Measurements from ENCODE around the gene ETF1.
A peak's percentile ranks its signal among the peaks of the same experiment; 100 is the strongest.

The ETF1 gene

DNA sequence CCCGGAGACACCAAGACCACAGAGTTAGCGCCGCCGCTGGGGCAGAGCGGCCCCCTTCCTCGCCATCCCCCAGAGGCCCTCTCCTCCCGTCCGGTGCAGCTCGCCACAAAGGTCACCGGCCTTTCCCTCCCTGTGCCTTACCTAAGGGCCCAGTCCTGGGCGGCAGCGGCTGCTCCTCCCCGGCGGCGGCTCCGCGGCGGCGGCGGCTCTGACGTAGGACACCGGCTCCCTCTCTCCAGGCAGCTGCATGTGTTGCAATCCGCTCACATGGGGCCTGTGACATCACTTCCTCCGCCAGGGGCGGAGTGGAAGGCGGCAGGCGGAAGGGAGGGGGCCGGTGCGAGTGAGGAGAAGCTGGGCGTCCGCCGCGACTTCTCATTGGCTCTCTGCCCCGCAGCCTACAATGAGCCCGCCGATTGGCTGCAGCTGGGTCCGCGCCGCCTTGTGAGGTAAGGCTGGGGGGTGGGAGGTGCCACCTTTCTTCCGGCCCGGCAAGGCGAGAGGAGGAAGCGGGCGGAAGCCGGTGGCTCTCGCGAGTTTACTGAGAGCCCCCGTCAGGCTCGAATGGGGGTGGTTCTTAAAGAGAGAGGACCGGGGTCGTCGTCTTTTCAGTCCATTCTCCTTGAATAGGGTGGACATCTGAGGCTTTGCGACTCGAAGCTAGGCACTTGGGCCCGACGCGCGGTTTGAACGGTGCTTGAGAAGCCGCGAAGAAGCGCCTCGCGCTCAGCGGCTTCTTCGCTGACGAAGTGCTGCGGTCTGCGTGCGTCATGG is at the start of gene ETF1:
Gene ETF1, minus strand, starts transcription at position 281 of the 774 bp plus-strand sequence. CDS start 318 bp downstream, outside the sequence.
- DNase-seq, result peak; percentile 99

DNA sequence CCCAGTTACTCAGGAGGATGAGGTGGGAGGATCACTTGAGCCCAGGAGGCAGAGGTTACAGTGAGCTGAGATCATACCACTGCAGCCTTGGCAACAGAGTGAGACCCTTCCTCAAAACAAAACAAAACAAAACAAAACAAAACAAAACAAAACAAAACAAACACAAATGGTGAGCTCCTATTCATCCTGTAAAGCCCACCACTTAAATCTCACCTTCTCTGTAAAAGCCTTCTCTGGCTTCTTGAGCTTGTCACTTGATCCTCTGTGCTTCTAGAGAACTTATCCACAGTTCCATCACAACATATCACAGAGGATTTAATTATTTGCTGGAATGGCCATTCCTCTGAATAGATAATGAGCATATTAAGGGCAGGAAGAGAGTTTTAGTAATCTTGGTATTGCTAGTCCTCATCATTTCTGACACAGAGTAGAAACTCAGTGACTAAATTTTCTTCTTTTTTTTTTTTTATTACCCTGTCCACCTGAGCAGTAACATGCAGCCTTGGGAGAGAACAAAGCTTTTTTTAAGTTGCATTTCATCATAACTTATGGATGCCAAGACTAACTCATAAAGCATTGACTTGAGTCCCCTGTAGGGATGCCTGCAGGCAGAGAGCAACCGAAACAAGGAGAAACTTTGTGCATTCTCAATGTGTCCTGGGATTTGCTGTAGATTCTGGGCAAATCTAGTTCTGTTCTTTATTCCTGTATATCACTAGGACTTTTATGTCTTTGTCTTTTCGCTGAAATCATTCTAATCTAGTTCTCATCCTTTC is 45.2 kb upstream of the ETF1 start:
- no peak for DNase-seq

DNA sequence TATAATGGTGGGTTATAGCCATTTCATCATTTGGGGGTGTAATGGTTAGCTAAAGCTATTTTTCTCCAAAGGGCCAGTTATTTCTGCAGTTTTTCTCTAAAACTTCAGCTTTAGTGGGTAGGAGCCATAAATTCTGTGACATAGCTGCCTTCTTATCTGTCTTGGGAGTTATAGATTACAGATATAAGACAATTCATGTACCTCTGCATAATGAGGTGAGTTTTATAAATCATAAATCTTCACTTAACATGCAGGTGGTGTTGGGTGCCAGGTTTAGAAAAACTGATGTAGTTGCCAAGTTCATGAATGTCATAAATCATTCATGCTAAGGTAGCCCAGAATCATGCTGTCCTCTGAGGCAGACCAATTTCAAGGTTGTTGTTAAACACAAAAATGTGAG is 42.1 kb upstream of the ETF1 start:
- DNase-seq, result no peak

DNA sequence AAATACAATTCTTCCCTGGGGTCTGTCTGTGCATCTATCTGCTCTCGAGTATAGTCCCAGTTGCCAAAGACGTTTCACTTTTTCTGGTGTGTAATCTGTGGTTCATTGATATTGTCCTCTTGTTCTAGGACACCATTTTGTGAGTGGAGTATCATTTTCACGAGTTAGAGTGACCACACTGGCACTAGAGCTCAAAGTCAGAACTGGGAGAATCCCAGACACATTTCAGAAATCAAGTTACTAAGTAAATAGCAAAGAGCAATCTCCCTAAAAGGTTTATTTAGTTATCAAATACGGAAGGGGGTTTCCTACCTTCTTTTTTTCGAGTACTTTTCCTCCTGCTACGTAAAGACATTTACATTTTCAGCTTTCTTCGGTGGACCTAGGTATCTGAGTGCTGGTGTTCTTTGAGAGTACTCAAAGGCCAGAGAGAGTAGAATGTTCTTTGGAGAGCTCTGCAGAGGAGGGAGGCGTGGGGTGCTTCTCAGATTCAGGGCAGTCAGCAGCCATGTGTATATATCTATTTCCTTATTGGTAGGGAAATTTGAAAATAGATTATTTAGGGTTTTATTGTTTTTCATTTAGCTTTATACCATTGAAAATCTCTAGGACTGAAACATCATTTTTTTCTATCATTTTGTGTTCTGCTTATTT is 41.1 kb upstream of the ETF1 start:
- no peak for DNase-seq

DNA sequence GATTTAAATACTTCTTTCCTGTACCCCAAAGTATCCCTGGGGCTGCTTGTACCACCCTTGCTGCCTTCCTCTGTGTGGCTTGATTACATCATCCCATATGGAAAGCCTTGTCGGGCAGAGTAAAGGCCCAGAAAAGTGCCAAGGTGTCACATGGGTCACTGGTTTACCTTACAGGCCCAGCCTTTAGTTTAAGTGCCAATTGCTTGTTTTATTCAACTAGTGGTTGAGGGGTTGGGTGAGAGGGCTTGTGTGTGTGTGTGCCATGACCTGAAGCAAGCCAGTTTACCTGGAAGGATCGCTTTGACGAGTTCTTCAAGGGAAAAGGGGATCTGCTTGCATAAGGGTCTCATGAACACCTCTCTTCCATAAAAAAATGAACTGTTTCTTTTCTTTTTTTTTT is 39.9 kb upstream of the ETF1 start:
- no peak for DNase-seq

DNA sequence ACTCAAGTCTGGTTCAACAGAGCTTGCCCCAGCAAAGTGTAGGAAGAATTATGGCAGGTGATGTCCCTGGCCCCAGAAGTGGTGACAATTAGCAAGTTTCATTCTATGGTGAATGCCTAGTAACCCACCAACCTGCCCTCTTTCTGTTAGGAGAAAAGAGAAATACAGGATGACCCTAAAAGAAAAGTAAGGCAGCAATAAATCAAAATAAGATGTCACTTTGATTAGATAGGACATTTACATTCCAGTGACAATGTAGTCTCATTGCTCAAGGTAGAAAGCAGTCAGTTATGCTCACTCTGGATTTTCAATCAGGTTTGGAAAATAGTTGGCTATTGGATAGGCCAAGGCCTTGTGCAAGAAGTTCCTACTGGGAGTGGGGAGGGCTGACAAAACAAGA is 37.7 kb upstream of the ETF1 start:
- DNase-seq, result no peak

DNA sequence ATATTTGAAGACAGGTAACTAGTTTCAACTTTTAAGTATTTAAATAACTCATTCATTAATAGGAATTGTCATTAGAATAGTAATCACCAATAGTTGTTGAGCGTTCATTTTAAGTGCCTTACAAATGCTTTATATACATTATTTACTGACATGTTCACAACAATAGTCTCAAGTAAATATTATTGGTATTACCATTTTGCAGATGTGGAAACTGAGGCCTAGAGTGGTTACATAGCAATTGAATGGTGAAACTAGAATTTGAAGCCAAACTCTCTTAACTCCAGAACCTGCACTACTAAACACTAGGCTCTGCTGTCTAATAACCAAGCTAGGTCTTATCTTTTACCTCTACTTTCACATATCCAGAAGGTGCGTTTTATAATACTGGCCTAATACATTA is 37.0 kb upstream of the ETF1 start:
- no peak for DNase-seq

DNA sequence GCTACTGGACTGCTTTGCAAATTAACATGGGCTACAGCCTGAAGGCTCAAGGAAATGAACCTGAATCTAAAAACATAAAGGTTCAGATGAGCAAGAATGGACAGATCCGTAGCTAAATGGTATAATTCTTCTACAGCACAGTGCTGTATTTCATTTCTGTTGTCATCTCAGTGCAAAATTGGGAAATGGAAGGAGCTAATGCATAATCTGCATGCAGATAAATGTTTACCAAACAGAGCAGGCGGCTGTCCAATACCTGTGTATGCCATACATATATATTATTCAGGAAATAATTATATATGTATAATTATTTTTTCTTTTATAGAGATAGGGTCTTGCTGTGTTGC is 36.5 kb upstream of the ETF1 start:
- DNase-seq, result no peak

DNA sequence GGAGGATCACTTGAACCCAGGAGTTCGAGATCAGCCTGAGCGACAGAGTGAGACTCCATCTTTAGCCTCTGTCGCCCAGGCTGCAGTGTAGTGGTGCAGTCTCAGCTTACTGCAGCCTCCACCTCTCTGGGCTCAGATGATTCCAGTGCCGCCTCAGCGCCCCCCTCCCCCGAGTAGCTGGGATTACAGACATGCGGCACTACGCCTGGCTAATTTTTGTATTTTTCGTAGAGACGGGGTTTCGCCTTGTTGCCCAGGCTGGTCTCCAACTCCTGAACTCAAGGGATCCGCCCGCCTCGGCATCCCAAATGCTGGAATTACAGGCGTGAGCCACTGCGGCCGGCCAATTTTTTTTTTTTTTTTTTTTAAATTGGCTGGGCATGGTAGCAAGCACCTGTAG is 34.4 kb upstream of the ETF1 start:
- no peak for DNase-seq

DNA sequence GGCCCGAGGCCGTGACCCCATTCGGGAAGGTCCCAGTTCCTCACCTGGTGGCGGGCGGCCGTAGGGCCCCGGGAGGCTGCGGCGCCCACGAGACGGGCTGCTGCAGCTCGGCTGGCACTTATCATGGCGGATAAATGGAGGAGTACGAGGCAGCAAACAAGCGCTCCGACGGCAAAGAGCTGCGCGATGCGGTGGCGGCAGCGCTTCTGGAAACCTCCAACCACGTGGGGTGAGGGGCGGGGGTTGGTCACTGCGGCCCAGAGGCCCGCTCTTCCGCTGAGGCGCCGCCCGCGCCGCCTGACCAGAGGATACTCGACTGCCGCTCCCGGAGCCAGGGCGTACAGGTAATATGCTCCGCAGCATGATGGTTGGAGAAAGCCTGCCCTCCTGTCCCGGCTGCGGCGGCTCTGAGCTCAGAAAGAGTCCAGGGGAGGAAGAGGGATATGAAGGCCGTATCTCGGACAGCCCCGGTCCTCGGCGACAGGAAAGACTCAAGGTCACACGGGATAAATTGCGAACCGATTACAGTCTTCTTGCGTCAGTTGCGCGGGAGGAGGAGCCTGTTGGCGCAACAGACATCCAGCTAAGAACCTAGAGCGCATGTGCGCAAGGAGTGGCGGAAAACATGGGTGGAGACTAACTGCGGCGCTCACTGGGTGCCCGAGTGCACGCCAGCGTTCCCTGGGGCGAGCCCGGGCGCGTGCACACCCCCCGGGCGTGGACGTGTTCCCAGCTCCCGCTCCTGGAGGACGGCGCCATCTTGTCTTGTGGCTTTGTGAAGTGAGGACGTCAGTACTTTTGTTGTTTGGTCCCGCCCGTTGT is 32.4 kb upstream of the ETF1 start, which contains the start of gene HSPA9:
Gene HSPA9, minus strand, starts transcription at position 208 of the 822 bp plus-strand sequence. Its CDS starts 83 bp downstream, at position 125.
- DNase-seq, result peak; percentile 97

DNA sequence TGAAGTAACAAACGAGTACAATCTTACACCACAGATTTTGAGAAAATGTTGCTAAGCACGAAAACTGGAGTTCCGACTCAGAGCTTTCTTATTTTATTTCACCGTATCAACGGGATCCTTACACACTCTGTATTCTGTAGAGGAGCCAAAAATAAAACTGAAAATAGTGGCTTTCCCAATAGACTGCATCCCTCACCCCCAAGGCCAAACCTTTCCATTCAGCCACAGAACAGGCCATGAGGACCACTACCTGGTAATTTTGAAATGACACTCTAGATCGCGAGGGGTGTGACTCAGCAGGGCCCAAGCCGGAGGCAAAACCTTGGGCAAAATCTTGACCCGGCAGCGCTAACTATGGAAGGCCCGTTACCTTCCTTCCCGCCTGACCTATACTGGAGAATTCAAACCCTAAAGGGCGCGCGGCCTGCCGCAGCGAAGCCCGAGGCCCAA is 31.7 kb upstream of the ETF1 start:
- no peak for DNase-seq

DNA sequence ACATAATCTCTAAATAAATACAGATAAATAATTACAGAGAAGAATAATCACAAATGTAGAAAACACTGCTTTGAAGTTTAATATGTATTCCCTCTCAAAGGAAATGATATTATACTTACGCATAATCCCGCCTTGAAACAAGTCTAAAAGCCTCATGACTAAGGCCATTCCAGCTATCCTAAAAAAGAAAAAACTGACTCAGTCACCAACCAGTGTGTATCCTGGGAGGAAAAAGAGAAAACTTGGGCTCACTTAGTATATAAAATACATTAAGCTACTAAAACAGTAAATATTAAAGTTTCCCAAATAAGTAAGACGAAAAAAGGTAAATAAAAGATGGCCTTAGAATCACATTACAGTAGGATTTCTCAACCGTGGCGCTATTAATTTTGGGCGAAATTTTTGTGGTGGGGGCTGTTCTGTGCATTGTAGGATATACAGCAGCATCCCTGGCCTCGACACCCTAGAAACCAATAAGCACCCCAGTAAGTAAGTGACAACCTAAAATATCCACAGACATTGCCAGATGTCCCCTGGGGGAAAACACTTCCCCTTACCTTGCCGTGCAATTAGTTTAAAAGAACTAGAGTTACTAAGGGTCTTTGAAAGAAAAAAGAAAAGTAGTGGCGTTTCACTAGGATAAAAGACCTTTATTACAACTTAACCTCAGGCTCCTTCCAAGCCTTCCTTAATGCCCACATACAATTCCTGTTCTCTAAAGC is 31.1 kb upstream of the ETF1 start:
- DNase-seq, result no peak

DNA sequence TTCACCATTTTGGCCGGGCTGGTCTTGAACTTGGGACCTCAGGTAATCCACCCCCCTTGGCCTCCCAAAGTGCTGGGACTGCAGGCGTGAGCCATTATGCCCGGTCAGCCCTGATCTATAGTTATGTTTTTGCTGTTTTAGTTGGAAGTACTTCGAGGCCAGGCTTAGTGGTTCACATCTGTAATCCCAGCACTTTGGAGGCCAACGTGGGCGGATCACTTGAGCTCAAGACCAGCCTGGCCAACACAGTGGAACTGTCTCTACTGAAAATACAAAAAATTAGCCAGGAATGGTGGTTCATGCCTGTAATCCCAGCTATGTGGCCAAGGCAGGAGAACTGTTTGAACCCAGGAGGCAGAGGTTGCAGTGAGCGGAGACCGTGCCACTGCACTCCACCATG is 30.2 kb upstream of the ETF1 start:
- no peak for DNase-seq

DNA sequence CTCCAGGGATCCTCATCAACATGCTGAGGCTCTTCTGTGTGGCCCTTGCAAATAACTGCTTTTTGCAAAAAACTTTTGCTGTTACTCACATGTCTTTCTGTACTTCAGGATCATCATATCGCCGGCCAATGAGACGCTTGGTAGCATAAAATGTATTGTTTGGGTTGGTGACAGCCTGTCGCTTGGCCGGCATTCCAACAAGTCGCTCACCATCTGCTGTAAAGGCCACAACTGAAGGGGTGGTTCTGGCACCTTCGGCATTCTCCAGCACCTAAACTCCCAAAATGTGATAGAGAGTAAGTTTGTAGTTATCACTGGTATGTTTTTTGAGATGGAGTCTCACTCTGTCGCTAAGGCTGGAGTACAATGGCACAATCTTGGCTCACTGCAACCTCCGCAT is 27.8 kb upstream of the ETF1 start:
- DNase-seq, result no peak

DNA sequence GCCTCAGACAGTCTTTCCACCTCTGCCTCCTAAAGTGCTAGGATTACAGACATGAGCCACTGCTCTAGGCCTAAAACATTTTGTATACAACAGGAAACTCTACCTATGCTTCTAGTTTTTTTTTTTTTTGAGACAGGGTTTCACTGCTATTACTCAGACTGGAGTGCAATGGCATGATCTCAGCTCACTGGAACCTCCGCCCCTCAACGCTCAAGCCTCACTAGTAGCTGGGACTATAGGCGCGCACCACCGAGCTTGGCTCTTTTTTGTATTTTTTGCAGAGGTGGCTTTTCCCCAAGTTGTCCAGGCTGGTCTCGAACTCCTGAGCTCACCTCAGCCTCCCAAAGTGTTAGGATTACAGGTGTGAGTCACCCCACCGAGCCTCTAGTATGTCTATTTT is 26.7 kb upstream of the ETF1 start:
- no peak for DNase-seq

DNA sequence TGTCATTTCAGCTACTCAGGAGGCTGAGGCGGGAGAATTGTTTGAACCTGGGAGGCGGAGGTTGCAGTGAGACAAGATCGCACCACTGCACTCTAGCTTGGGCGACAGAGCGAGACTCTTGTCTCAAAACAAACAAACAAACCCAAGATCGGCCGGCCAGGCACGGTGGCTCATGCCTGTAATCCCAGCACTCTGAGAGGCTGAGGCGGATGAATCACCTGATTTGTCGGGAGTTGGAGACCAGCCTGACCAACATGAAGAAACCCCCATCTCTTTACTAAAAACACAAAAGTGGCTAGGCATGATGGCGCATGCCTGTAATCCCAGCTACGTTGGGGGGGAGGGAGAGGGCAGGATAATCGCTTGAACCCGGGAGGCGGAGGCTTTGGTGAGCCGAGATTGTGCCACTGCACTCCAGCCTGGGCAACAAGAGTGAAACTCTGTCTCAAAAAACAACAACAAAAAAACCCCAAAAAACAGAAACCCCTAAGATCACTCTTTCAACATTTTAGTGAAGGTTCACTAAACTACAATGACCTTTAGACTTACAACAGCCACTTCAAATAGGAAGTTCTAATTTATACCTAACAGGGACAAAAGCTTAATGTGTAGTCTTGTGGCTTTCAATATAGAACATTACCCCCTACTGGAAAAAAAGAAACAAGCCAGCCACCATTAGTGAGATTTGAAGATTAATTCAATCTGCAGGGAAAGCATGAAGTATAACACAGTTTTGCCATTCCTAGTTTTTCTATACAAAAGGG is 25.2 kb upstream of the ETF1 start:
- DNase-seq, result no peak

DNA sequence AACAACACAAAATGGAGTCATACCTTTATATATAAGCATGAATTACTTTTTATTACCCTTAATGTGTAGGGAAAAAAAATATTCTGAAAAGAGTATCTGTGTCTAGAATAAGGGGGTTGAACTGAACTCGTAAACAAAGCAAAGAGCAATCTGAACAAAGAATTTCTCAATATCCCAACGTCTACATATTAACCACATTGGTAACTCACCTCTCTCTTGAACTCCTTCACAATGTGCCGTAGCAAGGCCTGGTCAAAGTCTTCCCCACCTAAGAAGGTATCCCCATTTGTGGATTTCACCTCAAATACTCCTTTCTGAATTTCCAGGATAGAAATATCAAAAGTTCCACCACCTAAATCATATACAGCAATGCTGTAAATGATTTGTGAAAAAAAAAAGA is 23.8 kb upstream of the ETF1 start:
- no peak for DNase-seq

DNA sequence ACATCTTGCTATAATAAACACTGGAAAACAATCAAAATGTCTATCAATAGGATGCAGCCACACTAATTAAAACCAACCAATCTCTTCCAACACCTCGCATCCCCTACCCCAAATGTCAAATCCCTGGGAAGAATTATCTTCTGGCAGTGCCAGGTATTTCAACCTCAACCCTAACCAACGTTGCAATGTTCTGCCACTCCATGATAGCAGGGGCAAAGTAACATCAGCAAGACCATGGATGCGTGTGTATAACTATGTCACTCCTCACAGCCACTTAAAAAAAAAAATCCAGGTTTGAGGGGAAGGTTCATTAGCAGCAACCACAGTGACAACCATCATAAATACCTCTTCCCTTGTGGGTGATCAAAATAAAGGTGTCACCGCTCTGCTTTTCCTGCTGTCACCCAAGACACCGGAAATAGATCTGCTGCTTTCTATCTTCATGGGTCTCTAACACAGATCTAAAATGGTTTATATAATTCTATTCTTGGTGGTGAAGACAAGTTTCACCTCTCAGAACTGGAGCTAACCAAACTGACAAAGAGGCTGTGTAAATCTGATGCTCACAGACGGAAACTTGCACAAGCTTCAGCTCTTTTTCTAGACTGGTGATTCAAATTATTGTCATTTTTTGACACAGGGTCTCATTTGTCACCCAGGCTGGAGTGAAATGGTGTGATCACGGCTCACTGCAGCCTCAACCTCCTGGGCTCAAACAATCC is 22.2 kb upstream of the ETF1 start:
- DNase-seq, result peak; percentile 17

DNA sequence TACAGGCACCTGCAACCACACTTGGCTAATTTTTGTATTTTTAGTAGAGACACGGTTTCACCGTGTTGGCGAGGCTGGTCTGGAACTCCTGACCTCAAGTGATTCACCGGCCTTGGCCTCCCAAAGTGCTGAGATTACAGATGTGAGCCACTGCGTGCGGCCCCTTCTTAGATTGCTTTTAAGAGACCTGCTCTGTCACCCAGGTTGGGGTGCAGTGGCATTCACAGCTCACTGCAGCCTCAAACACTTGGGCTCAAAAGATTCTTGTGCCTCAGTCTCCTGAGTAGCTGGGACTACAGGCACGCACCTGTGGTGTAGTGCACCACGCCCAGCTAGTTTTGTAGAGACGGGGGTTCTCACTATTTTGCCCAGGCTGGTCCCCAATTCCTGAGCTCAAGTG is 21.2 kb upstream of the ETF1 start:
- no peak for DNase-seq

DNA sequence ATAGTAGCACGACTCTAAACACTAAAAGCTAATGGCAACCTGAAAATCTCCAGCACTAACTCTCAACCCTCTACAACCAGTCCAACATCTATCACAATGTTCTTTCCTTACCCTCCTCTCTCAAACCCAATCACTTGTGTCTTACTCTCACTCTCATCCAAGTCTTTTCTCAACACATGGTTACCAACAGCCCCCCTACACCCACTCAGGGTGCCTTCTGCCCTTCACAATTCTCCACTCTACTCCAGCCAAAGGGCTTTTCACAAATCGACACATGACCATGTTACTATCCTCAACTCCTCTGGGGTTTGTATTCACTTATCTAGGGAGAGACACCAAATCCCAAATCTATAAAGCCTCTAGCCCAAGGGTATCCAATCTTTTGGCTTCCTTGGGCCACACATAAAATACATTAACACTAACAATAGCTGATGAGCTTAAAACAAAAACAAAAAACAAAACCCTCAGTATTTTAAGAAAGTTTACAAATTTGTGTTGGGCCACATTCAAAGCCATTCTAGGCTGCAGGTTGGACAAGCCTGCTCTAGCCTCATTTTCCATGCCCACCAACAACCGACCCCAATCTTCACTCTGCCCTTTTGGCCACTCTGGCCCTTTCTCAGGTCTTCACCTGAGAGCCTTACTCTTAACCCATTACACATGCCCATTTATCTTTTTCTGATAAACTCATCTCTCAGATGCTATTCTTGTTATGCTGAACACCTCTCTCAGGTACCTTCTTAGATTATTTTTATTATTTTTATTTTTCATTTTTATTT is 20.5 kb upstream of the ETF1 start:
- DNase-seq, result no peak
